ENCODE measurements around the gene IFI27. TPM values are rescaled to one million over a fixed set of nuclear protein-coding genes. Genes with fewer than 3 reads are reported as not detected.

IFI27 gene
- total and polyA plus RNA-seq, 2 of the 4 experiments (the other 2 are of a cell fraction), result under 0.01 to 0.60 TPM

- Histone ChIP-seq H3K27me3 (ENCODE audit: control insufficient read depth, insufficient read depth, low read length) (peaks cover 17% of the 10 kb centered on the region), H3K27ac (ENCODE audit: insufficient read depth, low read length) (no peak overlapping the region), H3K4me3 (ENCODE audit: insufficient read depth, low read depth, low read length) (no peak overlapping the region), H4K91ac (ENCODE audit: insufficient read depth, low read depth, low read length) (no peak overlapping the region), H3K18ac (ENCODE audit: low read depth, low read length) (no peak overlapping the region), H2AK5ac (ENCODE audit: low read depth, low read length) (no peak overlapping the region), H2BK15ac (ENCODE audit: low read depth, low read length) (no peak overlapping the region), H3K9me3 (ENCODE audit: control insufficient read depth, insufficient read depth, low read length) (peaks cover 2% of the 10 kb centered on the region; the same call in 1 of the 2 replicates), H3K9me1 (ENCODE audit: insufficient read depth, low read length) (no peaks in the 10 kb centered on the region), H3K56ac (ENCODE audit: extremely low read depth, insufficient read depth, low read length) (no peak overlapping the region), H3K79me1 (ENCODE audit: low read depth in 1 of 2, low read length in 2 of 2) (no peaks in the 10 kb centered on the region), H4K8ac (ENCODE audit: low read depth in 2 of 2, low read length in 2 of 2) (no peak overlapping the region), H2BK5ac (ENCODE audit: low read depth, low read length, poor library complexity, severe bottlenecking) (no peak overlapping the region), H2BK20ac (ENCODE audit: low read depth, low read length) (no peak overlapping the region), H3K36me3 (ENCODE audit: control insufficient read depth, insufficient read depth, low read length) (no peaks in the 10 kb centered on the region), H4K5ac (ENCODE audit: low read depth, low read length) (no peak overlapping the region), H3K4ac (ENCODE audit: low read depth, low read length) (no peak overlapping the region), H3K9ac (ENCODE audit: low read depth, low read length) (no peak overlapping the region), H3K4me2 (ENCODE audit: low read depth, low read length) (no peak overlapping the region), H2AK9ac (replicated peaks; ENCODE audit: low read depth, low read length, poor library complexity) (no peak overlapping the region), H3K4me1 (ENCODE audit: control insufficient read depth, insufficient read depth, low read length) (no peaks in the 10 kb centered on the region), H4K20me1 (ENCODE audit: insufficient read depth, low read length) (no peaks in the 10 kb centered on the region), H2BK120ac (ENCODE audit: low read depth, low read length) (no peak overlapping the region), H3K14ac (replicated peaks; ENCODE audit: low read depth, low read length) (no peak overlapping the region), H3K23ac (ENCODE audit: low read depth, low read length) (no peak overlapping the region), H2AFZ (replicated peaks; ENCODE audit: low read length, poor library complexity) (no peak overlapping the region)
- intact Hi-C loops (cut with micrococcal nuclease) (loop anchor here (5.0 kb wide), 1 partner anchor 482 kb away; no protein-coding TSS in a partner anchor), in situ Hi-C loops (cut with MboI; ENCODE audit: low sequenced_read_pairs) (loop anchor here (5.0 to 10.0 kb wide), 2 partner anchors 102 to 195 kb away; no protein-coding TSS in a partner anchor), dilution Hi-C loops (cut with HindIII; ENCODE audit: low sequenced_read_pairs, unreplicated experiment) (no loop called here)
- TF ChIP-seq POLR2A (IDR thresholded peaks at IDR 0.05; ENCODE audit: low read depth, low read length) (no peak), RCOR1 (IDR thresholded peaks at IDR 0.05; ENCODE audit: insufficient replicate concordance, low read length) (no peak), RFX5 (IDR thresholded peaks at IDR 0.05; ENCODE audit: low read depth, low read length) (no peak), CHD1 (IDR thresholded peaks at IDR 0.05; ENCODE audit: low read depth, low read length) (no peak), NFE2L2 (IDR thresholded peaks at IDR 0.05; ENCODE audit: low read depth, low read length) (no peak), MXI1 (IDR thresholded peaks at IDR 0.05; ENCODE audit: borderline replicate concordance, low read depth, low read length) (no peak), BHLHE40 (IDR thresholded peaks at IDR 0.05; ENCODE audit: low read depth, low read length) (no peak), SMC3 (IDR thresholded peaks at IDR 0.05; ENCODE audit: low read depth, low read length) (no peak), MAFK (IDR thresholded peaks at IDR 0.05; ENCODE audit: low read depth, low read length) (no peak), RAD21 (IDR thresholded peaks at IDR 0.05; ENCODE audit: low read length) (no peak), CEBPB (IDR thresholded peaks at IDR 0.05; ENCODE audit: low read depth, low read length) (no peak), USF2 (IDR thresholded peaks at IDR 0.05; ENCODE audit: low read depth, low read length) (no peak), MAZ (IDR thresholded peaks at IDR 0.05; ENCODE audit: borderline replicate concordance, low read depth, low read length) (no peak)
- TF ChIP-seq, protein P1, sequence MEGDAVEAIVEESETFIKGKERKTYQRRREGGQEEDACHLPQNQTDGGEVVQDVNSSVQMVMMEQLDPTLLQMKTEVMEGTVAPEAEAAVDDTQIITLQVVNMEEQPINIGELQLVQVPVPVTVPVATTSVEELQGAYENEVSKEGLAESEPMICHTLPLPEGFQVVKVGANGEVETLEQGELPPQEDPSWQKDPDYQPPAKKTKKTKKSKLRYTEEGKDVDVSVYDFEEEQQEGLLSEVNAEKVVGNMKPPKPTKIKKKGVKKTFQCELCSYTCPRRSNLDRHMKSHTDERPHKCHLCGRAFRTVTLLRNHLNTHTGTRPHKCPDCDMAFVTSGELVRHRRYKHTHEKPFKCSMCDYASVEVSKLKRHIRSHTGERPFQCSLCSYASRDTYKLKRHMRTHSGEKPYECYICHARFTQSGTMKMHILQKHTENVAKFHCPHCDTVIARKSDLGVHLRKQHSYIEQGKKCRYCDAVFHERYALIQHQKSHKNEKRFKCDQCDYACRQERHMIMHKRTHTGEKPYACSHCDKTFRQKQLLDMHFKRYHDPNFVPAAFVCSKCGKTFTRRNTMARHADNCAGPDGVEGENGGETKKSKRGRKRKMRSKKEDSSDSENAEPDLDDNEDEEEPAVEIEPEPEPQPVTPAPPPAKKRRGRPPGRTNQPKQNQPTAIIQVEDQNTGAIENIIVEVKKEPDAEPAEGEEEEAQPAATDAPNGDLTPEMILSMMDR (conservative IDR thresholded peaks at IDR 0.05; ENCODE audit: low read depth, low read length), result no peak
- TF ChIP-seq, protein P2, sequence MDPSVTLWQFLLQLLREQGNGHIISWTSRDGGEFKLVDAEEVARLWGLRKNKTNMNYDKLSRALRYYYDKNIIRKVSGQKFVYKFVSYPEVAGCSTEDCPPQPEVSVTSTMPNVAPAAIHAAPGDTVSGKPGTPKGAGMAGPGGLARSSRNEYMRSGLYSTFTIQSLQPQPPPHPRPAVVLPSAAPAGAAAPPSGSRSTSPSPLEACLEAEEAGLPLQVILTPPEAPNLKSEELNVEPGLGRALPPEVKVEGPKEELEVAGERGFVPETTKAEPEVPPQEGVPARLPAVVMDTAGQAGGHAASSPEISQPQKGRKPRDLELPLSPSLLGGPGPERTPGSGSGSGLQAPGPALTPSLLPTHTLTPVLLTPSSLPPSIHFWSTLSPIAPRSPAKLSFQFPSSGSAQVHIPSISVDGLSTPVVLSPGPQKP (IDR thresholded peaks at IDR 0.05; ENCODE audit: borderline replicate concordance, low read depth, low read length), result no peak
- ATAC-seq (ENCODE audit: low read depth) (no peak), DNase-seq (no peak)
- ChIA-PET CTCF (no interaction called here), POLR2A (ENCODE audit: unreplicated experiment) (no interaction called here)
- WGBS, 2 experiments (ENCODE audit: extremely low coverage in 2 of 2, insufficient read length in 1 of 2), result 50% methylated on average over 2 of the region's 5 CpGs; no CpG with 5 or more reads in 1 of the 2 experiments
- BruUV-seq (replicated peaks), result no TSS peak
Observed at GRCh38 chr14:94139421-94139820, 28.9 kb downstream of the IFI27 start.

Measured in IMR-90 (cell line).